HG03460 (cell line): Measurements from ENCODE around the gene CERS3.

Experiments used
- ATAC-seq: cut with Tn5 transposase; IDR thresholded peaks from one replicate; pipeline ENCODE4 v1.9.1; 2021; ENCODE audit not compliant: unreplicated experiment

CERS3 gene

GRCh38 chr15:100528833-100529428 is at the start of gene CERS3:
Gene CERS3, minus strand, starts transcription at chr15:100528950. Its CDS starts 27,101 bp downstream, at chr15:100501849.
- ATAC-seq = no peak

DNA sequence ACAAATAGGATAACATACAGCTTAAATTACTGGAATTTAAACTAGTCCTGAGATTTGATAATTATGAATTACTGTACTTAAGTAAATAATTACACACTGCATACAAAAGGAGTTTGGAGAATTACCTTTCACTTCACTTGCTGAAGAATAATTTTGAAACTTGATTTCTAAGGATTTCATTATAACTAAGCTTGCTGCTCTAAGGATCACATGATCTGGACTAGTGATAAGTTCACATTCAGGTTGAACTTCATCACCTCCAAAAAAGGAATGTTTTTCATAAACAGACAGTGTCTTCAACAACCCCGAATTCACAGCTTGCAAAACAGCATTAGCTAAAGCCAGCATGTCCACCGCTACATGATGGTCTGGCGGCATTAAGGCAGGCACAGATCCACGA is 44.8 kb upstream of the CERS3 start:
- no peak for ATAC-seq

DNA sequence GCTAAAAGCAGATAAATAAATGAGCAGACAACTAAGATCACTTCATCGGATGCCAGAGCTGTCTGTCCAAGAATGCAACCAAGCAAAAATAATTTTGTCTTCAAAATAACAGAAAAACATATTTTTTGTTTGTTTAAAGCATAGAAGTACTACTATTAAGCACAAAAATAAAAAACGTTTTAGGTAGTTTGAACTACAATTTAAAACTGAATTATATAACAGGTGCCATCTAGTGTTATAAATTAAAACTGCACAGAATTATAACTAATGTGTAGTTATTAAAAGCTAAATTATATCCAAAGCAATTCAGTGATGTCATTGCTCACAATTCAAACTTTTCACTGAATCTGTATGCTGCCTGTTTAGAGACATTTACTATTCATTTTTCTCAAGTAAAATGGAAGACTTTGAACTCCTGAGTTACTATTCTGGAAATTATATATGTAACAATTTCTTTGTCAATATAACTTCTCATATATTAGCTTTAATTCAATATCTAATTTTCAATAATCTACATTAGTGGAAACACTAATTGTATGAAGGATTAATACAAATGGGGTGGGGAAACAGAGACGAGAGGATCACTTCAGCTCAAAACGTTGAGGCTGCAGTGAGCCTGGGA is 43.7 kb upstream of the CERS3 start:
- no peak for ATAC-seq

- ATAC-seq = no peak
Observed at GRCh38 chr15:100571592-100572167, 42.9 kb upstream of the CERS3 start.

GRCh38 chr15:100570735-100571313 is 42.1 kb upstream of the CERS3 start:
- ATAC-seq = peak; percentile 82

- peak; percentile 6 for ATAC-seq
Observed at GRCh38 chr15:100570275-100570674, 41.5 kb upstream of the CERS3 start.

DNA sequence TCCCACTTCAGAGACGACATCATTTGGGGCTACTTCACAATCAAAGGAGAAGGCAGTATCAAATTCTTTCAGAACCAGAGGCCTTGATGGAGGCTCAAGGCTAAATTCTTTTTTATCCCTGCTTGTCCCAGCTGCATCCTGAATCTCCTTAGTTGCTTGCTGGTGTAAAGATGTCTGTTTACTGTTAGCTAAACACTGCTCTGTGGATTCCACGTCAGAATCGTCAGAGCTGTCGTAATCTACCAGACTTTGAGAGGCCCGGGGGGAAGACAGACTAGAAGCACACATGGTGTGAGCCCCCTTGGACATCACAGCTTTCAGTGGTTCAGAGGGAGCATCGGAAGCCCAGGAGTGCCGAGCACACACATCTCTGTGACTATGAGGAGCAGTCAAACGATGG is 40.6 kb upstream of the CERS3 start:
- no peak for ATAC-seq

DNA sequence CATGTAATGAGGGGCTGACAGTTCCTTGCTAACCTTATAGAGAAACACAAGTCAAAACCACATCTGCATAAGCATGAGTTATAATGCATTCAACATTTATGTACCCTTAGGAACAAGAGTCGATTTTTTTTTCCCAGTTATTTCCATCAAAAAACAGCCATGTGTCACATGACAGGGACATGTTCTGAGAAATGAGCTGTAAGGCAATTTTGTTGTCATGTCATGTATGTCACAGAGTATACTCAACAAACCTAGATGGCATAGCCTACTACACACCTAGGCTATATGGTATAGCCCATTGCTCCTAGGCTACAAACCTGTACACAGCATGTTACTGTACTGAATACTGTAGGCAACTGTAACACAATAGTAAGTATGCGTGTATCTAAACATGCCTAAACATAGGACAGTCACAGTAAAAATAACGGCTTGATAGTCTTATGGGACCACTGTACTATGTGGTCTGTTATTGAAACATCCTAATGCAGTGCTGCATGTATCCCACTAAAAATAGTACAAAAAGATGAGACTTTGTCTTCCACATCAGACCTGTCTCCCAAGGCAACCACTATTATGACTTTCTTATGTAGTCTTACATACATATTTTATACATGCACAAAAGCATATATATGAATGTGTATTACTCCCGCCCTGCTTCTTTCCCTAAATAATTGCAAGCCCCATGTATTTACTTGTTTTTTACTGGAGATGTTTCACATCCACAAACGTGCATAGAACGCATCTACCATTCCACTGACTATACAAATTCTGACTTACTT is 38.3 kb upstream of the CERS3 start:
- ATAC-seq = no peak

DNA sequence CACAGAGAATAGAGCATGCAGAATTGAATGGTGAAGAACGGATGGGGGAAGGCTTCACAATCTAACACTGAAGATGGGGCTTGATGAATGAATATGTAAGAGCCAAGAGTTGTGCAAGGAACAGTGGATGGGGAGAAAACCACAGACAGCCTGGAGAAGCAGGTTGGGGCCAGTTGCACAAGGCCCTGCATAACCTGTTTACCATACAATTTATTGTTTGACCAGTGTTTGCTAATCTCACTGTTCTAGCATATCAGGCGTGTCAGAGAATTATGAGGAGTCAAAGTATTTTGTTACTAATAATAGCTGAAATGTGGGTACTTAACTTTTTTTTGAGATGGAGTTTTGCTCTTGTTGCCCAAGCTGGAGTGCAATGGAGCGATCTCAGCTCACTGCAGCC is 36.8 kb upstream of the CERS3 start:
- no peak for ATAC-seq

- no peak for ATAC-seq
Observed at GRCh38 chr15:100560323-100560722, 31.6 kb upstream of the CERS3 start.

- ATAC-seq = no peak
Observed at GRCh38 chr15:100559330-100559729, 30.6 kb upstream of the CERS3 start.

GRCh38 chr15:100558771-100559254 is 30.1 kb upstream of the CERS3 start:
- ATAC-seq = no peak

- no peak for ATAC-seq
Observed at GRCh38 chr15:100553468-100553867, 24.7 kb upstream of the CERS3 start.

- no peak for ATAC-seq
Observed at GRCh38 chr15:100547961-100548360, 19.2 kb upstream of the CERS3 start.

DNA sequence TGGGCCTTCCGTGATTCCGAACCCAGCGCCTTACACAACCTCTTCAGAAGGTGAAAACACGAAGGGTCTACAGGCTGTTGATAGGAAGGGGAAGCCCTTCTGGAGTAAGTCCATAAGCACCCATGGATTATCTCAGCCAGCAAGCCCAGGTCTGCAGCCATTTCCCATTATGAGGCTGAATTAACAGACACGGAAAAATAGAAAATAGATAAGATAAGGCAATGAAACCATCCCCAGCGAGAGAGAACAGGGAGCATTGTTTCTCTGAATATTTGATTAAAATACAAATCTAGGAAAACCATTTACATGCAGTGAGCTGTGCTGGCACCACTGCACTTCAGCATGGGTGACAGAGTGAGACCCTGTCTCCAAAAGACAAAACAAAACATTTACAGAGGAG is 16.2 kb upstream of the CERS3 start:
- no peak for ATAC-seq

GRCh38 chr15:100544338-100544841 is 15.6 kb upstream of the CERS3 start:
- ATAC-seq = no peak

DNA sequence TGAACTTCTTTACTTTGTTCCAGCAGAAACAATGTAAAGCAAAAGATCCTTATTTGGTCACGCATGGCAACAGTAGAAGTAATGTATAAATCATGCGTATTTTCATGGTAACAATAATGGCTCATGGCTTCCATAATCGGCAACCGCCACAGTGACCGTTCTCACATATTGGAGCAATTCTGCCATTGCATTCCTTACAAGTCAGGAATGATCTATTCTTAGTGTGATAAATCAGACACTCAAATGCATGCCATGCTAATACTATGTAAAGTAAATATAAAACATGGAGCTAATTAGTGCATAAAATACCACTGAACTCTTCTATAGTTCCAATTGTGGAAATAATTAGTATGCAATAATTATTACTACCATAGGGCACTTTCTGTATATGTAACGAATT is 13.5 kb upstream of the CERS3 start:
- ATAC-seq = no peak

- peak; percentile 90 for ATAC-seq
Observed at GRCh38 chr15:100537331-100537730, 8.6 kb upstream of the CERS3 start.

DNA sequence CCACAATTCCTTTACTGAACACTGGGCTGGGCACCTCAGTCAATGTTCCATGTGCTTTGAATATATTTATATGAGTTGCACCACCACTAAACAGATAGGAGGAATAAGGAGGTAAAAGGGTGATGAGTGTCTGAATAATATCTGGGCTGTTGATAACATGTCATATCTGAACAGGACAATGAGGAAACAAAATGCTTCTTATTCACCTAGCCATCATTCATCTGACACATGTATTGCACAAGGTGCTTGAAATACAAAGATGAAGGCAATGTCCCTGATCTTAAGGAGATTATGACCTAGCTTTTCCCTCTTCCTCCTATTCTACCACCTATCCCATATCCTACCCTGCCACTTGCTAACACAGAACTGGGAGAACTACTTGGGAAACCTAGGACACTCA is 8.0 kb upstream of the CERS3 start:
- no peak for ATAC-seq

DNA sequence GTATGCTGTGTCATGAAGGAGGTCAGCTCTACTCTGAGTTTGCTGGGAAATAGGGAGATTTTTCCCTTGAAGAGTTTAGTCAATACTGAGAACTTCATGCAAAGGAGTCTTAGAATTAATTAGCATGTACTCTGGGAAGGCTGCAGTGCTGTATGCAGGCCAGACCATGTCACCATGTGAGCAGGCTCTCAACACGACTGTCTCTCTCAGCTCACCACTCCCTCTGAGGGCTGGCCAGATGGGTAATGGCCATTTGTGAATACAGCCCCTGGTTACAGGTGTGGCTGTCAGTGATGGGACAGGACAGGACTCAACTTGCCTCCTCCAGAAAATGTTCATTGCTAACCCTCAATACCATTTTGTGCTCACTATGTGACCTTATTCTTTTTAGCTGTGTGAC is 5.1 kb upstream of the CERS3 start:
- no peak for ATAC-seq

- no peak for ATAC-seq
Observed at GRCh38 chr15:100531823-100532327, 3.1 kb upstream of the CERS3 start.
